Spleen (tissue), 11 donors: ENCODE data around the gene SRRT. TPM values are rescaled to one million over a fixed set of nuclear protein-coding genes. Genes with fewer than 3 reads are reported as not detected.
A peak's percentile ranks its signal among the peaks of the same experiment; 100 is the strongest.

ENCODE experiments used
- DNase-seq: peaks from one replicate; pipeline ENCODE4 v3.0.0-alpha.2; 2020
- H3K27ac ChIP-seq, 8 donors: fragments of 200-600 bp; sonication (generic) in 7 of 8; 1 replicate in 4 of 8; 2 replicates in 4 of 8; pipeline versions ENCODE4 v1.5.0 to v1.8.0; 2016 to 2021; ENCODE audit warnings: inconsistent platforms in 4 of 8, mild to moderate bottlenecking in 4 of 8, moderate library complexity in 1 of 8
- H3K27me3 ChIP-seq, 7 donors: fragments of 200-600 bp; sonication (generic) in 6 of 7; replicated peaks in 1 of 7; 1 replicate in 4 of 7; 2 replicates in 3 of 7; pipeline versions ENCODE4 v1.5.0 to v1.8.0; 2016 to 2021; ENCODE audit warnings: inconsistent platforms in 3 of 7, mild to moderate bottlenecking in 1 of 7
- H3K36me3 ChIP-seq, 6 donors: fragments of 200-600 bp; sonication (generic) in 5 of 6; 1 replicate in 4 of 6; 2 replicates in 2 of 6; pipeline versions ENCODE4 v1.5.0 to v1.8.0; 2016 to 2021; ENCODE audit warnings: inconsistent platforms in 2 of 6
- H3K4me1 ChIP-seq, 6 donors: fragments of 200-600 bp; sonication (generic) in 5 of 6; 1 replicate in 3 of 6; 2 replicates in 3 of 6; pipeline versions ENCODE4 v1.5.0 to v1.8.0; 2016 to 2021; ENCODE audit warnings: inconsistent platforms in 3 of 6
- H3K4me3 ChIP-seq, 8 donors: fragments of 200-600 bp; sonication (generic) in 7 of 8; 1 replicate in 4 of 8; 2 replicates in 4 of 8; pipeline versions ENCODE4 v1.5.0 to v1.8.0; 2016 to 2021; ENCODE audit warnings: inconsistent platforms in 4 of 8, mild to moderate bottlenecking in 4 of 8, moderate library complexity in 2 of 8
- H3K9me3 ChIP-seq, 8 donors: fragments of 200-600 bp; sonication (generic) in 7 of 8; 1 replicate in 4 of 8; 2 replicates in 4 of 8; pipeline versions ENCODE4 v1.5.0 to v1.8.0; 2016 to 2021; ENCODE audit warnings: inconsistent platforms in 4 of 8
- CTCF ChIP-seq, 11 experiments: fragments of 200-600 bp in 7 of 11; fragments of 450-650 bp in 4 of 11; sonication (generic) in 4 of 11; IDR thresholded peaks in 8 of 11; conservative IDR thresholded peaks in 3 of 11; 1 replicate in 7 of 11; 2 replicates in 4 of 11; pipeline versions ENCODE4 v1.4.0 to v1.8.0; 2016 to 2021; ENCODE audit warnings: antibody characterized with exemption in 11 of 11, inconsistent platforms in 4 of 11, mild to moderate bottlenecking in 1 of 11
- POLR2A ChIP-seq, 3 donors: fragments of 450-650 bp; IDR thresholded peaks; one replicate each; pipeline ENCODE4 v1.5.1; 2017; ENCODE audit warnings: antibody characterized with exemption in 3 of 3, mild to moderate bottlenecking in 1 of 3
- POLR2AphosphoS5 ChIP-seq, 3 donors: sonication (generic); formaldehyde crosslinking; IDR thresholded peaks; one replicate each; pipeline ENCODE4 v1.5.1; 2017; ENCODE audit warnings: antibody characterized with exemption in 3 of 3
- WGBS, 5 donors: extraction: QIAGEN DNeasy Blood & Tissue Kit in 3 of 5; methylation state at CpG; one replicate each; pipeline versions ENCODE4 v1.1.5 to v1.1.7; 2013 to 2018; 5-methylcytosine and 5-hydroxymethylcytosine counted together
- intact Hi-C: fragments of 100-400 bp; cut with DNase I; formaldehyde crosslinking; loops from one replicate; pipeline ENCODE4 v1.15.0; 2023; ENCODE audit warnings: low total_unique reads
- polyA plus RNA-seq, 3 donors: library from polyadenylated mRNA; stranded (reverse); fragments of 200-250 nt; gene quantifications; one replicate each; pipeline ENCODE4 v1.2.1, GENCODE V29; 2013
- total RNA-seq, 7 donors: library from RNA; depleted of rRNA in 3 of 7; stranded (reverse); fragments of >200 nt in 3 of 7; fragmentation: NEBNext Ultra II Directional in 4 of 7; extraction: Animal tissue kit (Norgen Biotek cat#: 25700) in 4 of 7; gene quantifications; one replicate each; pipeline versions ENCODE4 v1.1.0 to v1.2.1, GENCODE V29; 2016 to 2021
- donor health status: healthy with polysubstance abuse.
- donor health status: DM: no; HTN: no; CAD: no; lungs with moderate emphysema.
- donor health status: DM: no; HTN: no; CAD: no.
- donor health status: Bipolar disorder and iron deficiency.
- donor health status: healthy.
- donor health status: DM: no; HTN: no; CAD: no.
- donor health status: DM: yes; HTN: yes; CAD: no.

SRRT gene
- total and polyA plus RNA-seq, 10 donors = 54.7 to 160 (median 98.5) TPM

DNA sequence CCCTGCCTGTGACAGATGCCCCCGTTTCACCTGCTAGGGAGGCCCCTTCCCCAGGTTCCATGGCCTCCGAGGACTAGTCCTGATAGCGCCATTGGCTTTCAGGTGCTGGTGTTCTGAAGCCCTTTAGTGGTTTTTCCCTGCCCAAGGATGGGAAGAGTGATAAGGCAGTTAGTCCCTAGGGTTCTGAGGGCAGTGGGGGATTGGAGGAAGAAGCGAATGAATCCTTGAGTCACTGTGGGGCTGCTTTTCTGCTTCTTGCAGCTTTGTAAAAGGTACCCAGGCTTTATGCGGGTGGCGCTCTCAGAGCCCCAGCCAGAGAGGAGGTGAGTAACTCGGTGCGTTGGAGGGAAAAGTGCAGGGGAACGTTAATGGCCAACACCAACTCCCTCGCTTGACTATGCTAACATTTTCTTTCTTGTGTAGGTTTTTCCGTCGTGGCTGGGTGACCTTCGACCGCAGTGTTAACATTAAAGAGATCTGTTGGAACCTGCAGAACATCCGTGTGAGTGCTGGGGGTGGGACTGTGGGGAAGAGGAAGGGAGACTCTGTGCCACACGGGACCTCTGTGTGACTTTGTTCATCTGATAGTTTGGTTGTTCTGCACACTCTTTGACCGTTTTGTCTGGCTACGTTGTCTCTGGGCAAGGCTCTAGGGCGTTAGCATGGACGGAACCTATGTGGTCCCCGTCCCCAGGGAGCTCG, 10.7 kb downstream of the SRRT start:
- Histone ChIP-seq H3K4me1 (peaks cover 24 to 68% (median 44%) of the 10 kb centered on the region in 6 donors), H3K4me3 (no peak overlapping the region), H3K9me3 (no peaks in the 10 kb centered on the region), H3K27me3 (peaks cover 0 to 6% (median under 1%) of the 10 kb centered on the region in 7 donors), H3K27ac (peak overlapping the region in 4 of 8 donors; percentile 29 to 58 (median 52)), H3K36me3 (peaks cover 8 to 82% (median 75%) of the 10 kb centered on the region in 6 donors)
- DNase-seq = no peak
- intact Hi-C loops = no loop called here
- 83 to 87% (median 85%) methylated on average over 21 to 22 of the region's 22 CpGs for WGBS, 5 donors
- TF ChIP-seq POLR2A (IDR thresholded peaks at IDR 0.05) (no peak), POLR2AphosphoS5 (IDR thresholded peaks at IDR 0.05) (no peak), CTCF (IDR thresholded peaks at IDR 0.05 in 8 of 11, conservative IDR thresholded peaks at IDR 0.05 in 3 of 11) (no peak)

- intact Hi-C loops = no loop called here
- WGBS, 5 donors = 86 to 90% (median 89%) methylated on average over 23 to 27 of the region's 27 CpGs
- peaks cover 0 to 14% (median 8%) of the 10 kb centered on the region in 7 donors for H3K27me3 ChIP-seq
Measured at GRCh38 chr7:100886142-100886935, 11.4 kb downstream of the SRRT start.

GRCh38 chr7:100886936-100887515, 12.1 kb downstream of the SRRT start:
- TF ChIP-seq POLR2A (IDR thresholded peaks at IDR 0.05) = no peak
- TF ChIP-seq POLR2AphosphoS5 (IDR thresholded peaks at IDR 0.05) = peak in 1 of 3 donors; percentile 39
- WGBS, 5 donors = 64 to 71% (median 69%) methylated on average over 24 to 25 of the region's 25 CpGs
- H3K27me3 ChIP-seq = peaks cover 0 to 21% (median 9%) of the 10 kb centered on the region in 7 donors
- peak overlapping the region; percentile 81 to 91 (median 86) for H3K27ac ChIP-seq
- peaks cover 3 to 68% (median 64%) of the 10 kb centered on the region in 6 donors for H3K36me3 ChIP-seq
- no peaks in the 10 kb centered on the region for H3K9me3 ChIP-seq
- peak overlapping the region in 3 of 8 donors; percentile 13 to 83 (median 25) for H3K4me3 ChIP-seq
- H3K4me1 ChIP-seq = peaks cover 32 to 67% (median 50%) of the 10 kb centered on the region in 6 donors
- intact Hi-C loops = no loop called here
- peak; percentile 82 for DNase-seq

More at GRCh38 chr7:100886142-100886935, 11.4 kb downstream of the SRRT start:
- TF ChIP-seq POLR2A (IDR thresholded peaks at IDR 0.05) (no peak), POLR2AphosphoS5 (IDR thresholded peaks at IDR 0.05) (peak in 2 of 3 donors; percentile 38 to 47)
- H3K36me3 ChIP-seq = peaks cover 8 to 75% (median 71%) of the 10 kb centered on the region in 6 donors
- H3K9me3 ChIP-seq = no peaks in the 10 kb centered on the region
- peak overlapping the region in 6 of 8 donors; percentile 81 to 91 (median 88) for H3K27ac ChIP-seq
- peaks cover 32 to 71% (median 50%) of the 10 kb centered on the region in 6 donors for H3K4me1 ChIP-seq
- peak; percentile 79 for DNase-seq
- peak overlapping the region in 1 of 8 donors; percentile 83 for H3K4me3 ChIP-seq

GRCh38 chr7:100887516-100888290, 12.8 kb downstream of the SRRT start:
- peaks cover 32 to 67% (median 50%) of the 10 kb centered on the region in 6 donors for H3K4me1 ChIP-seq
- no peak for TF ChIP-seq CTCF (IDR thresholded peaks at IDR 0.05 in 8 of 11, conservative IDR thresholded peaks at IDR 0.05 in 3 of 11)
- peak; percentile 45 to 60 (median 49) for TF ChIP-seq POLR2AphosphoS5 (IDR thresholded peaks at IDR 0.05)
- no peaks in the 10 kb centered on the region for H3K9me3 ChIP-seq
- intact Hi-C loops = no loop called here
- H3K36me3 ChIP-seq = peaks cover 0 to 61% (median 57%) of the 10 kb centered on the region in 6 donors
- peak; percentile 93 for DNase-seq
- peaks cover 0 to 27% (median 9%) of the 10 kb centered on the region in 7 donors for H3K27me3 ChIP-seq
- WGBS, 5 donors = 22 to 29% (median 28%) methylated on average over 21 of the region's 21 CpGs
- peak overlapping the region; percentile 81 to 91 (median 86) for H3K27ac ChIP-seq
- peak overlapping the region in 3 of 8 donors; percentile 13 to 83 (median 25) for H3K4me3 ChIP-seq
